Muscle of leg (tissue), 11 donors: Measurements from ENCODE around the gene TUBGCP5. TPM values are rescaled to one million over a fixed set of nuclear protein-coding genes. Genes with fewer than 3 reads are reported as not detected.
"Not testable (repeated sequence)": the region's sequence is repeated elsewhere in the genome, so short reads cannot be mapped to it uniquely, and the experiment has no call there.

ENCODE experiments used
- DNase-seq: peaks from one replicate; pipeline ENCODE4 v3.0.0; 2013
- H3K27ac ChIP-seq: one replicate; pipeline ENCODE4 v1.5.1; 2013; ENCODE audit warnings: mild to moderate bottlenecking, low read length, control low read depth
- H3K27me3 ChIP-seq: one replicate; pipeline ENCODE4 v1.6.1; 2013; ENCODE audit warnings: low read length; ENCODE audit not compliant: control insufficient read depth, insufficient read depth
- H3K36me3 ChIP-seq: one replicate; pipeline ENCODE4 v1.6.1; 2013; ENCODE audit warnings: low read length; ENCODE audit not compliant: control insufficient read depth, insufficient read depth
- H3K4me1 ChIP-seq: one replicate; pipeline ENCODE4 v1.6.1; 2013; ENCODE audit warnings: low read length; ENCODE audit not compliant: control insufficient read depth, insufficient read depth
- H3K4me3 ChIP-seq: one replicate; pipeline ENCODE4 v1.5.1; 2013; ENCODE audit warnings: low read length, control low read depth
- H3K9me3 ChIP-seq: replicated peaks from 2 replicates; pipeline ENCODE4 v1.6.1; 2013; ENCODE audit warnings: low read depth, low read length; ENCODE audit not compliant: control insufficient read depth
- WGBS: methylation state at CpG from one replicate; pipeline ENCODE4 v1.1.5; 2013; ENCODE audit warnings: missing lambda C conversion rate; ENCODE audit not compliant: insufficient coverage; 5-methylcytosine and 5-hydroxymethylcytosine counted together
- polyA plus RNA-seq, 8 donors: library from polyadenylated mRNA; unstranded; fragments of 120-200 nt; gene quantifications; one replicate each; pipeline versions ENCODE4 v1.2.1 to v1.2.3, GENCODE V29; 2013; ENCODE audit warnings: inconsistent platforms in 1 of 8, low replicate concordance in 1 of 8; ENCODE audit not compliant: insufficient read length in 8 of 8, insufficient read depth in 1 of 8
- total RNA-seq: library from RNA; stranded (reverse); fragments of 120-200 nt; gene quantifications from one replicate; pipeline ENCODE4 v1.2.4, GENCODE V29; 2013

TUBGCP5 gene
- total and polyA plus RNA-seq, 9 donors: 11.2 to 21.5 (median 13.4) TPM

DNA sequence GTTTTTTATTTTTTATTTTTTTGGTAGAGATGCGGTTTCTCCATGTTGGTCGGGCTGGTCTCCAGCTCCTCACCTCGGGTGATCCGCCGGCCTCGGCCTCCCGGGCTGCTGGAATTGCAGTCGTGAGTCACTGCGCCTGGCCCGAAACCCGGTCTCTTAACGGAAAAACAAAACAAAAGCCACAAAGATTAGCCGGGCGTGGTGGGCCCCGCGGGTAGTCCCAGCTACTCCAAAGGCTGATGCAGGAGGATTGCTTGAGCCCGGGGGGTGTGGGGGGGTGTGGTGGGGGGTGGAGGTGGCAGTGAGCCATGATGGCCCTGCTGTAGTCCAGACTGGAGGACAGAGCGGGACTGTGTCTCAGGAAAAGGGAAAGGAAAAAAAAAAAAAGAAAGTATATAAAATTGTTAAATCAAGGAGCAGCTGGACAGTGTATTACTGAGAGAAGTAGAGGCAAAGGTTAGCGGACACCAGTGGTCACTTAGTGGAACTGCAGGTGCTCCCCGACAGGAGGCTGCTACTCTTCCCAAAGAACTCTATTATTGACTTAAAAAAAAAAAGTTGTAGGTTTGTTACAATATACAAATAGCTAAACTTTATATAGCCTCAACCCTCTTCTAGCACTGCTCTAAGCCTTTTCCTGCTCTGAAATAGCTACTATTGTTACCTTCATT is 30.3 kb upstream of the TUBGCP5 start:
- no peak for DNase-seq
- Histone ChIP-seq H3K36me3 (no peaks in the 10 kb centered on the region), H3K9me3 (peaks cover 4% of the 10 kb centered on the region), H3K4me1 (no peaks in the 10 kb centered on the region), H3K4me3 (no peak overlapping the region), H3K27me3 (no peaks in the 10 kb centered on the region), H3K27ac (no peak overlapping the region)
- 96% methylated on average over 11 of the region's 20 CpGs for WGBS

DNA sequence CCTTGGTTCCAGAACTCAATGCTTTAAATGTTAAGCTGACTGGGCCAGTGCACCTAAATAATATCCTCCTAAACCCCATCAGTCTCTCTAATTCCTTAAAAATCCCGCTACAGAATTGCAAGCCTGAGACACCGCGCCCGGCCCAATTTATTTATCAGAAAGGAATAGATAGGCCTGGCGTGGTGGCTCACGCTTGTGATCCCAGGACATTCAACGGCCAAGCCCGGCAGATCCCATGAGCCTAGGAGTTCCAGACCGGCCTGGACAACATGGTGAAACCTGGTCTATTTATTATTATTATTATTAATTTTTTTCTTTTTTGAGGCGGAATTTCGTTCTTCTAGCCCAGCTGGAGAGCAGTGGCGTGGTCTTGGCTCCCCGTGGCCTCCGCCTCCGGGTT is 28.0 kb upstream of the TUBGCP5 start:
- Histone ChIP-seq H3K36me3 (no peaks in the 10 kb centered on the region), H3K9me3 (peaks cover 4% of the 10 kb centered on the region), H3K27me3 (no peaks in the 10 kb centered on the region), H3K27ac (no peak overlapping the region), H3K4me3 (no peak overlapping the region), H3K4me1 (no peaks in the 10 kb centered on the region)
- 100% methylated on average over 6 of the region's 15 CpGs for WGBS
- DNase-seq: no peak

DNA sequence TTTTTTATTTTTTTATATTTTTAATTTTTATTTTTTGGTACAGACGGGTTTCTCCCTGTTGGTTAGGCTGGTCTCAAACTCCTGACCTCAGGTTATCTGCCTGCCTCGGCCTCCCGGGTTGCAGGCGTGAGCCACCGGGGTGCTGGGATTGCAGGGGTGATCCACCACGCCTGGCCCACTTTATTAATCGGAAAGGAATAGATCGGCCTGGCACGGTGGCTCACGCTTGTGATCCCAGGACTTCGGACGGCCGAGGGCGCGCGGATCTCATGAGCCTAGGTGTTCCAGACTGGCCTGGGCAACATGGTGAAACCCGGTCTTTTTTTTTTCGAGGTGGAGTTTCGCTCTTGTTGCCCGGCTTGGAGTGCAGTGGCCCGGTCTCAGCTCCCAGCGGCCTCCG is 26.5 kb upstream of the TUBGCP5 start:
- no peaks in the 10 kb centered on the region for H3K4me1 ChIP-seq
- no peak for DNase-seq
- H3K9me3 ChIP-seq: peaks cover 4% of the 10 kb centered on the region
- H3K36me3 ChIP-seq: no peaks in the 10 kb centered on the region
- H3K27me3 ChIP-seq: no peaks in the 10 kb centered on the region
- no peak overlapping the region for H3K27ac ChIP-seq
- 96% methylated on average over 20 of the region's 23 CpGs for WGBS
- H3K4me3 ChIP-seq: no peak overlapping the region

DNA sequence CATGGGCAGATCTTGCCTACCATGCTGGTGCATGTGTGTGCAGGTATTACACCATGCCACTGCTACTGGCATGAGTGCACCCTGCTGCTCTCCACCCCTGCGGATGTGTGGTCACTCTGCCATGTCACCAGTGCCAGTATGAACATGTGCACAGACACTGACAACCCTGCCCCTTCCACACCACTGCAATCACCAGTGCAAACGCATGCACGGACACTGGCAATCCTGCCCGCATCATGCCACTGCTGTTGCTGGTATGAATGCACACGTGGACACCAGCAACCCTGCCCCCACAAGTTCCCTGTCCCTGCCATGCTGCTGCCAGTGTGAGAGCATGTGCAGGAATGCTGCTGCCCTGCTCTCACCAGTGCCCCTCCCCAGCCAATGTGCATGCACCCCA is 24.8 kb upstream of the TUBGCP5 start:
- H3K9me3 ChIP-seq: peaks cover 4% of the 10 kb centered on the region
- H3K27me3 ChIP-seq: no peaks in the 10 kb centered on the region
- 91% methylated on average over 5 of the region's 5 CpGs for WGBS
- H3K4me1 ChIP-seq: no peaks in the 10 kb centered on the region
- H3K27ac ChIP-seq: no peak overlapping the region
- H3K4me3 ChIP-seq: no peak overlapping the region
- no peaks in the 10 kb centered on the region for H3K36me3 ChIP-seq
- no peak for DNase-seq

DNA sequence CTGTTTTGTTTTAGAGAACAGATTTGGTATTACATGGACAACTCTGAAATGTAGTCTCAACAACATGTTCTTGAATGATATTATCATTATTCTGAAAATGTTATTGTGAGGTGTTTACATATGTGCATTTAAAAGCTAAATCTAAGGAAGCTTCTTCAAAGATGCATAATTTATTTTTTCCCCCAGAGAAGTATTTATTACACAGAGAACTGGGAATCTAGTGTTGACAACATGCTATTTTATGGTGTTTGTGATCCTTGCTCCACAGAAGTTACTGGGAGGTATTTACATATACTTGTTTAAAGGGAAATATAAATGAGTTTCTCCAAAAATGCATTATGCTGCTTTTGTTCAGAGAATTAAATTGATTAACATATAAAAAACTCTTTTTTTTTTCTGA is 18.3 kb upstream of the TUBGCP5 start:
- Histone ChIP-seq H3K27me3 (no peaks in the 10 kb centered on the region), H3K4me1 (no peaks in the 10 kb centered on the region), H3K4me3 (no peak overlapping the region), H3K36me3 (no peaks in the 10 kb centered on the region), H3K27ac (no peak overlapping the region), H3K9me3 (no peaks in the 10 kb centered on the region)
- DNase-seq: no peak

DNA sequence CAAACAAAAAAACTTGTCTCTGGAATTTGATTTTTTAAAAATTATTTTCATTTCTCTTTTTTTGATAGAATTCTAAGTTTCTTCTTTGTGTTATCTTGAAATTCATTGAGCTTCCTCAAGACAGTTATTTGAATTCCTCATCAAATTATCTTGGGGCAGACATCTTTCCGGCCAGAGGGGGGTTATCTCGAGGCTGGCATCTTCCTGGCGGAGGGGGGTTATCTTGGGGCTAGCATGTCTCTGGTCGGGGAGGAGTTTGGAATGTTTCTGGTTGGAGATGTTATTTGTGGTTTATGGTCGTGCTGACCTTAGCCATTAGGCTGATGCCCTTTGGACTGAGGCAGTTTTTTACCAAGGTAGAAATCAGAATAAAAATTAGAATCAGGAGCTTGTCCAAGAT is 15.9 kb upstream of the TUBGCP5 start:
- 78% methylated on average over 3 of the region's 5 CpGs for WGBS
- Histone ChIP-seq H3K27me3 (no peaks in the 10 kb centered on the region), H3K4me3 (no peak overlapping the region)

DNA sequence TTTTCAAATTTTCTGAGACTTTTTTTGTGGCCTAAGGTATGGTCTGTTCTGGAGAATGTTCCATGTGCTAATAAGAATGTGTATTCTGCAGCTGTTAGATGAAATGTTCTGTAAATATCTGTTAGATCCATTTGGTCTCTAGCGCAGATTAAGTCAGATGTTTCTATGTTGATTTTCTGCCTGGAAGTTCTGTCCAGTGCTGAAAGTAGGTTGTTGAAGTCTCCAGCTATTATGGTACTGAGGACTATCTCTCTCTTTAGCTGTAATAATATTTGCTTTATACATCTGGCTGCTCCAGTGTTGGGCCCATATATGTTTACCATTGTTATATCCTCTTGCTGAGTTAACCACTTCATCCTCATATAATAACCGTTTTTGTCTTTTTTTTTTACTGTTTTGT is 13.2 kb upstream of the TUBGCP5 start:
- DNase-seq: no peak
- Histone ChIP-seq H3K27ac (no peak overlapping the region), H3K4me3 (no peak overlapping the region), H3K4me1 (no peaks in the 10 kb centered on the region), H3K36me3 (no peaks in the 10 kb centered on the region), H3K27me3 (no peaks in the 10 kb centered on the region), H3K9me3 (no peaks in the 10 kb centered on the region)
- WGBS: no CpG with 5 or more reads among the region's 2 CpGs

More for the DNA sequence above, 15.9 kb upstream of the TUBGCP5 start:
- no peaks in the 10 kb centered on the region for H3K4me1 ChIP-seq
- no peaks in the 10 kb centered on the region for H3K9me3 ChIP-seq
- DNase-seq: no peak
- H3K27ac ChIP-seq: no peak overlapping the region
- H3K36me3 ChIP-seq: no peaks in the 10 kb centered on the region

DNA sequence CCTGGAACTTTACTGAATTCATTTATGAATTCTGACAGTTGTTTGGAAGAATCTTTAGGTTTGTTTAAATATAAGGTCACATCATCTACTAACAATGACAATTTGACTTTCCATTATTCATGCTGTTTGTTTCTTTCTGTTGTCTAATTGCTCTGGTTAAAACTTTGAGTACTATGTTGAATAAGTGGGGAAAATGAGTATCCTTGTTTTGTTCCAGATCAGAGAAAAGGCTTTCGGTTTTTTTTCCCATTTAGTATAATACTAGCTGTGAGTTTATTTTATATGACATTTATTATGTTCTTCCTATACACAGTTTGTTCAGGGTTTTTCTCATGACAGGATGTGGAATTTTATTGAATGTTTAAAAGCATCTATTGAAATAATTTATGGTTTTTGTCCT is 11.3 kb upstream of the TUBGCP5 start:
- WGBS: no CpG with 5 or more reads among the region's 1 CpG
- Histone ChIP-seq H3K27ac (no peak overlapping the region), H3K36me3 (no peaks in the 10 kb centered on the region), H3K27me3 (no peaks in the 10 kb centered on the region), H3K9me3 (no peaks in the 10 kb centered on the region), H3K4me1 (no peaks in the 10 kb centered on the region), H3K4me3 (no peak overlapping the region)
- DNase-seq: no peak

GRCh38 chr15:23049984-23050628 is 10.7 kb upstream of the TUBGCP5 start:
- Histone ChIP-seq H3K27ac (no peak overlapping the region), H3K27me3 (no peaks in the 10 kb centered on the region), H3K9me3 (no peaks in the 10 kb centered on the region), H3K36me3 (no peaks in the 10 kb centered on the region), H3K4me1 (no peaks in the 10 kb centered on the region), H3K4me3 (no peak overlapping the region)
- no peak for DNase-seq
- WGBS: 95% methylated on average over 13 of the region's 16 CpGs

DNA sequence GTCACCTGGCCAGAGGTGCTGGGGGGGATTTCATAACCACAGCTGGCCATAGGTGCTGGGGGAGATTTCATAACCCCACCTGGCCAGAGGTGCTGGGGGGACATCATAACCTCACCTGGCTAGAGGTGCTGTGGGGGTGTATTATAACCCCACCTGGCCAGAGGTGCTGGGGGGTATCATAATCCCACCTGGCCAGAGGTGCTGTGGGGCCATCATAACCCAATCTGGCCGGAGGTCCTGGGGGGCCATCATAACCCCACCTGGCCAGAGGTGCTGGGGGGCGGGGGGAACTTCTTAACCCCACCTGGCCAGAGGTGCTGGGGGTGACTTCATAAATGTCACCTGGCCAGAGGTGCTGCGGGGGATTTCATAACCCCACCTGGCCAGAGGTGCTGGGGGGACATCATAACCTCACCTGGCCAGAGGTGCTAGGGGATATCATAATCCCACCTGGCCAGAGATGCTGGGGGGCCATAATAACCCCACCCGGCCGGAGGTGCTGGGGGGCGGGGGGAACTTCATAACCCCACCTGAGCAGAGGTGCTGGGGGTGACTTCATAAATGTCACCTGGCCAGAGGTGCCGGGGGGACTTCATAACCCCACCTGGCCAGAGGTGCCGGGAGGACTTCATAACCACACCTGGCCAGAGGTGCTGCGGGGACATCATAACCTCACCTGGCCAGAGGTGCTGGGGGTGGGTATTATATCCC is 9.4 kb upstream of the TUBGCP5 start:
- not testable (repeated sequence) for H3K4me3 ChIP-seq, DNase-seq, H3K36me3 ChIP-seq, H3K27ac ChIP-seq, H3K9me3 ChIP-seq, H3K27me3 ChIP-seq, H3K4me1 ChIP-seq
- 80% methylated on average over 2 of the region's 9 CpGs for WGBS
